Fibroblast of the aortic adventitia (primary cell): ENCODE measurements around the gene WWC2. TPM values are rescaled to one million over a fixed set of nuclear protein-coding genes. Genes with fewer than 3 reads are reported as not detected.

Source experiments
- DNase-seq: peaks from one replicate; pipeline ENCODE4 v3.0.0-alpha.2; 2010; ENCODE audit warnings: low read depth
- H3K4me3 ChIP-seq: 2 replicates; pipeline ENCODE4 v1.5.1; 2011; ENCODE audit warnings: low read depth, mild to moderate bottlenecking, control low read depth, low read length, moderate library complexity
- total RNA-seq: library from RNA; depleted of rRNA; stranded (reverse); fragments of >200 nt; gene quantifications from 2 replicates; pipeline ENCODE4 v1.2.3, GENCODE V29; 2012; ENCODE audit warnings: low replicate concordance
- TF ChIP-seq, protein P1 (sequence below): IDR thresholded peaks from 2 replicates; pipeline ENCODE4 v1.5.1; 2011; ENCODE audit warnings: mild to moderate bottlenecking, low read length, control low read depth, inconsistent platforms; ENCODE audit not compliant: insufficient read depth

WWC2 gene
- total RNA-seq, 1 donor = 21.5 TPM

DNA sequence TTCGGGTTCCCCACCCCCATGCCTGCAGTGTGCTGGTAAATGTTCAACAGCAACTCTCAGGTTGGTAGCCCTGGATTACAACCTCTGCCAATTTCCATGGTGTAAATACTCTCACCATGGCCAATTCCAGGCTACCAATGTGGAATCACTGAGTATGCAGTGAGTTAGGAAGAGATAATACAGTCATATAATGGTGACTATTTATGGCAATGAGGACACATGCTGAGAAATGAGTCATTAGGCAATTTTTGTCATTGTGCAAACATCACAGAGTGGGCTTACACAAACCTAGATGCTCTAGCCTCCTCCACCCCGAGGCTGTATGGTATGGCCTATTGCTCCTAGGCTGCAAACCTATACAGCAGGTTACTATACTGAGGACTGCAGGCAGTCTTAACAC, 227.8 kb downstream of the WWC2 start:
- DNase-seq = no peak
- no peak overlapping the region for H3K4me3 ChIP-seq
- TF ChIP-seq, protein P1, sequence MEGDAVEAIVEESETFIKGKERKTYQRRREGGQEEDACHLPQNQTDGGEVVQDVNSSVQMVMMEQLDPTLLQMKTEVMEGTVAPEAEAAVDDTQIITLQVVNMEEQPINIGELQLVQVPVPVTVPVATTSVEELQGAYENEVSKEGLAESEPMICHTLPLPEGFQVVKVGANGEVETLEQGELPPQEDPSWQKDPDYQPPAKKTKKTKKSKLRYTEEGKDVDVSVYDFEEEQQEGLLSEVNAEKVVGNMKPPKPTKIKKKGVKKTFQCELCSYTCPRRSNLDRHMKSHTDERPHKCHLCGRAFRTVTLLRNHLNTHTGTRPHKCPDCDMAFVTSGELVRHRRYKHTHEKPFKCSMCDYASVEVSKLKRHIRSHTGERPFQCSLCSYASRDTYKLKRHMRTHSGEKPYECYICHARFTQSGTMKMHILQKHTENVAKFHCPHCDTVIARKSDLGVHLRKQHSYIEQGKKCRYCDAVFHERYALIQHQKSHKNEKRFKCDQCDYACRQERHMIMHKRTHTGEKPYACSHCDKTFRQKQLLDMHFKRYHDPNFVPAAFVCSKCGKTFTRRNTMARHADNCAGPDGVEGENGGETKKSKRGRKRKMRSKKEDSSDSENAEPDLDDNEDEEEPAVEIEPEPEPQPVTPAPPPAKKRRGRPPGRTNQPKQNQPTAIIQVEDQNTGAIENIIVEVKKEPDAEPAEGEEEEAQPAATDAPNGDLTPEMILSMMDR = no peak

DNA sequence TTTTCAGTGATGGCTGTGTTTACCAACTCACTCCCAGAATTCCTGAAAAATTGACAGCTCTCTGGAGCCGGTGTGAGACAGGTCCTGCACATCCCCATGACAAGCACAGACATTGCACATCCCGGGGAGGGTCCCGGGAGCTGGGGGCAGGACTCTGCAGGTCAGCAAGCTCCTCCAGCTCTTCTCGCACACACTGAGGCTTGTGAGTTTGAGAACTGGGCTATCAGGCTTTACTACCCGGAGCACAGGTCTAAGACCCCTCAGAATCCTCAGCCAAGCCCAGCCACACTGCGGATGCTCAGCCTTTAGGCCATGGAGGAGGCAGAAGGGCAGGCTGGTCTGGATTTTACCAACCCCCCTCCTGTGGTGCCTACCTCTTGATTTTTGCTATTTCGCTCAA, 228.8 kb downstream of the WWC2 start:
- no peak for DNase-seq
- no peak overlapping the region for H3K4me3 ChIP-seq
- TF ChIP-seq, protein P1 = no peak

DNA sequence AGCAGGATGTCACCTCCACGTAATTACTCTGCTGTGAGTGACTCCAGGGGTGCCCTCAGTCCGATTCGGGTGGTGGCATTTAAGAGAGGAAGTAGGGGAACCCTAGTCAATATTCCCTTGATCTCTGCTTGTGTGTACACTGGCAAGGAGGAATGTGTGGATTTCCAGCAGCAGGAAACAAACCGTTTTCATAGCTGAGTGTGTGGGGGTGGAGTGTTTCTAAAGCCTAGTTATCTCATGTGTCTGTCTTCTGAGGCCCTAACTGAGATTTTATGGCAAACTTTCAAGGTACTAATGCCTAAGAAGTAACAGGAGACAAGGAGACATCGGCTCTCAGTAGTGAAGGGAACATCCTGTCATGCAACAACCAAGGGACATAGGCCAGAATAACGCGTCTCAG, 229.8 kb downstream of the WWC2 start:
- DNase-seq = peak; percentile 27
- TF ChIP-seq, protein P1 = no peak

DNA sequence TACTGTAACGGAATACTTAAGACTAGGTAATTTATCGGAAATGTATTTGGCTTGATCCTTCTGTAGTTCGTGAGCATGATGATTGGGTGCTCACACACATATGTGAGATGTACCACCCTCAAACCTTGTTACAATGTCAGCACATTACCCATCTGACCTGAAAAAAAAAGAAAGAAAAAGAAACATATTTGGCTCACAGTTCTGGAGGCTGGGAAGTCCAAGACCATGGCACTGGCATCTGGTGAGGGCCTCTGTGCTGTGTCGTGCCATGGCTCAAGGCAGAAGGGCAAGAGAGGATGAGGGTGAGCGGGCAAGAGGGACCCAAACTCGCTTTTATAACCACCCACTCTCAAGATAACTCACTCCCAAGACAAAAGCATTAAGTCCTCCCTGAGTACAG, 230.2 kb downstream of the WWC2 start:
- no peak overlapping the region for H3K4me3 ChIP-seq
- TF ChIP-seq, protein P1 = no peak
- DNase-seq = no peak

More for the DNA sequence above, 229.8 kb downstream of the WWC2 start:
- H3K4me3 ChIP-seq = no peak overlapping the region

DNA sequence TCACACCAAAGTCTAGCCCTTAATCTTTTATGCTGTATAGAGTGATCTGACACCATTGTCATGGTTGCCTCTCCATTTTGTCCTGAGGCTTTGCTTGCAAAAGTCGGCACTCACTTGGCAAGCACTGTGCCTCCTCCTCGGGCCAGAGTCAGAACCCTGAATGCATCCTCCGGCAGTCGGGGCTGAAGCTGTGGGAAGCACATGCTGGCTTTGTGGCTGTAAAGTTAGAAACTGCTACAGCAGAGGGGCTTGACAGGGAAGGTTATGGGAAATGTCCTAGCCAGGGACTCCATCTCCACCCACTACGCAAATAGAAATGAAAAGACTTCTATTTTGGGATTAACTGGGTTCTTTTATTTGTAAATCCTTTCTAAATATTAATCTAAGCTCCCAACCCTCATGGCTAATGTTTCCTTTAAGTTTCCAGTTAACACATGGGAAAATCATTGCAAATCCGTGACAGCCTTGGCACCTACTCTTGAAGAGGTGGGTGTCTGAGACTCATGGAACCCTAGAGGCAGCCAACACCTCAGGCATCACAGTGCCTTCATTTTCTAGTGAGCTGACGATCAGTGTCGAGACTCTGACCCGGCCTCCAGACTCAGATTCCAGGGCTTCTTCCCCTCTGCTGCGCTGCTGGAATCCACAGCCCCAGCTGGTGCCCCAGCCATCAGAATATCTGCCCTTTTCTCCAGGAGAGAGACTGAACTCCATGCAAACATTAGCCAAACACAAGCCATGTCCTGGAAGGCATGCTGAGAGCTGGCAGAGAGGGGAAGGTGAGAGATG, 231.1 kb downstream of the WWC2 start:
- TF ChIP-seq, protein P1 = no peak
- no peak overlapping the region for H3K4me3 ChIP-seq
- no peak for DNase-seq

DNA sequence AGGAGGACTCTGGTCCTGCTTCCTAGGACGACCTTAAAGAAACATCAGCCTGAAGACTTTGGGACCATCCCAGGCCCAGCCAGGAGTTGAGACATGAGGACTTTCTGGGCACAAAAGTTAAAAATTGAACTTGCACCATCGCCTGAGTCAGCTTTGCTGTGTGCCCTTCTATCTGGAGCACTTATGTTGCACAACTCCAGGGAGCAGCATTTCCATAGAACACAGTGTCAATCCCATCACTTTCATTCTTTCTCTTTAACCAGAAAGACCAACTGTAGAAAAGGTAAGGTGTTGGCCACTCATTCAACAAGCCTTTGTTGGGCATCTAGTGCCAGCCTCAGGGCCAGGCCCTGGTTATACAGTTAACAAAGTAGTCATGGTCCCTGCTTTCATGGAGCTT, 231.8 kb downstream of the WWC2 start:
- no peak for DNase-seq
- TF ChIP-seq, protein P1 = no peak
- no peak overlapping the region for H3K4me3 ChIP-seq

DNA sequence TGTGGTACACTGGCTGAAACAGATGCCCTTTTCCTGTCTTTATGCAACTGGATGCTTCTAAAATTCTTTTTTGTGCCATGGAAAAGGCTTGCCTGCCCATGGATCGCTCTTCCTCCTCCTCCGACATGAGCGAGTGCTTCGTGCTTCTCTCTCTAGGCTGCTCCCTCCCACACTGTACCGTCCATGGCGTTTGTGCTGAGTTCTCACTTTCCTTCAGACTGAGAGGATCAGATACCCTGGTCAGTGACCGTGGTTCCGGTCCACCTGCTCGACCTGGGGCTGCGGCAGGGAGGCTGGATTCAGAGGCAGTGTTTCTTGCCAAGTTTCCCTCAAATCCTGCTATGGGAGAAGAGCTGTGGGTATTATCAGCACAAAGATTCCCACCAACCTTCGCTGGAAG, 233.4 kb downstream of the WWC2 start:
- TF ChIP-seq, protein P1 = no peak
- DNase-seq = no peak
- H3K4me3 ChIP-seq = no peak overlapping the region
